HL-60/S4 treated with phorbol 12-myristate 13-acetate at 8.2 ng/mL for 4 days and 3 days (cell line): ENCODE data around the gene AHDC1.

Experiments
- in situ Hi-C: fragments of 300-500 bp; cut with MboI; formaldehyde crosslinking; loops from 2 replicates; pipeline ENCODE4 v1.15.0; 2022; ENCODE audit warnings: low sequenced_read_pairs

AHDC1 gene

DNA sequence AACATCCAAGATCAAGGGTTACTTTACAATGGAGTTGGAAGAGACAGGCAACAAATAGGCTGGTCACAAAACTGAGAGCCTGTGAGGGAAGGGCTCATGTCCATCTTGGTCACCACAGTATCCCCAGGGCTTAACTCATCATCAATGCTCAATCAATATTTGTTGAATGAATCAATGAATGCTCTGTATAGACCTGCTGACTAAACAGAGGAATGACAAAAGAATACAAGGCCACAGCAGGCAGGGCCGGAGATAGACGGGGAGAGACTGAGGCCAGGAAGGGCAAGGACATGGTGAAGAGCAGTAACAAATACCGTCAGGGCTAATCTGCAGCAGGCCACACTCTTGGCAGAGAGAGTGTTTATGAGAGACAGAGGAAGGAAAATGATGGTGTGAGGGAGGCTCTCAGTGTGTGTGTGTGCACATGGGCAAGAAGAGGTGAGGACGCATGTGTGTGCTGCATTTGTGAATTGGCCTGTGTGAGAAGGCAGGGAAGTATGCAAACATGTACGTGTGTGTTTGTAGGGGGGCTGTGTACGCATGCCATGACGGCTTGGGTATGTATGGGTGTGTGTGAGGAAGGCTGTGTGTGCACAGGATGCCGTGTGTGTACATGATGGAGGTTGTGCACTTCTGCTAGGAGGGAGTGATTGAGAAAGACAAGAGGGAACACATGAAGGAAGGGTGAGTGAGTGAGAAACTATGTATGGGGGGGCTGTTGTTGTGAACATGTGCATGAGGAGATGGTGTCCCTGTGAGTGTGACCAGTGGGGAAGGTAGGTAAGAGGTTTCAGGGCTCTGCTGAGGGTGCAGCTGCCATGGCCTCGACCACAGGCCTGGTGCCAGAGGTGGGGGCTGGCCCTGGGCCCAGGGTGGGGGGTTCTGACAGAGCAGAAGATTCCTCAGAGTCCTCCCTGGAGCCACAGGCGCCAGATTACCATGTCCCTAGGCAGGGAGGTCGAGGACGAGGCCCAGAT, 15.4 kb downstream of the AHDC1 start:
- in situ Hi-C loops, result no loop called here

DNA sequence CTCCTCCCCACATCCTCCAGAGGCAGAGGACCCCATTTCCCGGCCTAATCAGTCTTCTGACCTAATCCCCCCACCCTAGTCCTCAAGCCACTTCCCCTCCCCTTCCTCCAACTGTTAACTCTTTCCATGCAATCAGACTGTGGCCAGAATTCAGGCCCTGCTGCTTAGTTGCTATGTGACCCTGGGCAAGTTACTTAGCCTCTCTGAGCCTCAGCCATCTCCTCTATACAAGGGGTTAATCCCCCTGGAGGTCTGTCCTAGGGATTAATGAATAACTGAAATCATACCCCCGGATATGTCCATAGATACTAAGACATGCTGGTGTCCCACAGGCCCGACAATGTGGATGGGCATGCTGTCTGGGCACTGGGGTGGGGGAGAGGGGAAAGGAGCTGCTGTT, 18.3 kb downstream of the AHDC1 start:
- in situ Hi-C loops, result no loop called here

DNA sequence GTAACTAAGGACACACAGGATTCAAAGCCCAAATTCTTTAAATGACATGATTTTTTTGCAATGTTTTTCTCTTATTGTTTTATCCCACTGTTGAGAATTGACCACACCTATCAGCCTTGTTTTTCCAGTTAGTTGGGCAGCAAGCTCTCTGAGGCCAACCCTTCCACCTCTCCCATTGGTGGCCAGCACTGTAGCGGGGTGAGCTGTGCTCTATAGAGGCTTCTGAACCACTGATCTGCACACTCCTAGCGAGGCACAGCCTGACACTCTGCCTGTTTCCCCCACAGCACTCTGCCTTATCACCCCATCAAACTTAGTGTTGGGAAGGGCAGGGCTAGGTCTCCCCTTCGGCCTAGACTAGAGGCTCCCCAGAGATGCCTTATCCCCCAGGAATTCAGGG, 19.5 kb downstream of the AHDC1 start:
- in situ Hi-C loops, result no loop called here

DNA sequence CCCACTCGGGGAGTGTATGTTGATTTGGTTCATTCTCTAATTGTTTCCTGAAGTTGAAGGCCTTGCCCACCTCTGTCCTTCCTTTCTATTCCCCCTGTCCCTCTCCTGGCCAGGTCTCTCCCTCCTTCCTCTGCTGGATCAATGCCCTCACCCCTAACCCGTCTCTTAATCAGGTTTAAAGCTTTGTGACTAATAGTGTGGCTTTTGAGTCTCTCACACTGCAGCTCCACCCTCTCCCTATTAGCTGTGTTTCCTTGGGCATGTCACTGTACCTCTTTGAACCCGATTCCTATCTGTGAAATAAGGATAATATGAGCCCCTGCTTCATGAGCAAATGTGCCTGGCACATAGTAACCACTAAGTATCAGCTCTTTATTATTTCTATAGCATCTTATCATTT, 20.5 kb downstream of the AHDC1 start:
- in situ Hi-C loops, result no loop called here

DNA sequence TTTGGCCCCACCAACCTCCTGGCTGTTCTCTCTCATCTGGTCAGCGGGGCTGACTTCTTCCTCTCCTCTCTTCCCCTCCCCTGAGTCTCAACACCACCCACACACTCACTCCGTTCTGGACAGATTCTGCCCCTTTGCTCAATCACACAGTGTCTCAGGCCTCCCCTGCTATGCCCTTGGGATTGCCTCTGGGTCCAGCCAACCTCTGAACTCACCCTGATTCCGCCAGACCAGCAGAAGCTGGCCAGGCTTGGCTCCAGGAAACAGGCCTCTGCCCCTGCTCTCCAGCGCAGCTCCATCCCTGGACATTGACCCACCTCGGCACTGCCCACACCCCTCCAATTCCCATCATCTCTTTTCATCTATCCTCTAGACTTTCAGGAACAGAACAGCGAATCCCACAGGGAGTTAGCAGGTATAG, 22.1 kb downstream of the AHDC1 start:
- in situ Hi-C loops, result no loop called here

DNA sequence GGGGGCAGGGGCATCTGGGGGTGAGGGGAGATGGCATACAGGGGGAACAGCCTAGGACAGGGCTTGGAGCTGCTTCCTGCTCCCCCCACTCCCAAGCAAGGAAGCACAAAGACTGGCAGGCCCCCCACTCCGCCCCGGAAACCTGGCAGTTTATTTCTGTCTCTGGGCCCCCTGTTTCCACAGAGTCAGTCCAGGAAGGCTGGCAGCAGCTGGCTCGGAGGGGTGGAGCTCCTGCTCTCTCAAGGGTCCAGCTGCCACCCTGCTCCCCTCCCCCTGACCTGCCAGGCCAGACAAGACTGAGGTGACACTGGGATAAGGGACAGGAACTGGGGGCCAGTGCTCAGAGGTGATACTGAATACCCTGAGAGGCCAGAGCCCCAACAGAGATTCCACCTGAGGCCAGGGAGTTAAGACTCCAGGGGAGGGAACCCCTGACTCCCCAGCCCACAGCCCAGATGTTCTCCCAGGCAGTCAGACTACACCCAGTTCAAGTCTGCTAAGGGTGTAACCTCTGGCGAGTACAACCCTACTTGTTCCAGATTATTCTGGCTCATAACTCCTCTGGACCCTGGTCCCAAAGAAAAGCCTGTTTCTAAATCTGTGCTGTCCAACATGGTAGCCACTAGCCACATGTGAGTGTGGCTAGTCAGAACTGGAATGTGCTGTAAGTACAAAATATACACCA, 26.3 kb downstream of the AHDC1 start:
- in situ Hi-C loops, result no loop called here

DNA sequence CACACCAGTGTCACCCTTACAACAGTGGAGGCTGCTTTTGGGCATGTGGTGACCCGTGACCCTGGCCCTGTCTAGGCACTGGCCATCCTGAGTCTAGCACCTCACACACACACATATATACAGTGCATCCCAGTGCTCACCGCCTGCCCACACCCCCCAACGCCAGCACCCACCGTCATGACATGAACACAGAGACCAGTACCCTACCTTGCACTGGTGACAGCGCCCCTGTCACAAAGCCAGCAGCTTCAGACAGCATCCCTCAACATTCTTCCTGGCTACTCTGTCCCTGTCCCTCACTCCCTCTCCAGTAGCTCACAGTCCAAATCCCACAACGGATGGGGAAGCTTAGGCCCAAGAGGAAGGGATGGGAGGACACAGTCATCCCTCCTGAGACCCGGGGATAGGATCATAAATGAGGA, 27.1 kb downstream of the AHDC1 start:
- in situ Hi-C loops, result no loop called here

DNA sequence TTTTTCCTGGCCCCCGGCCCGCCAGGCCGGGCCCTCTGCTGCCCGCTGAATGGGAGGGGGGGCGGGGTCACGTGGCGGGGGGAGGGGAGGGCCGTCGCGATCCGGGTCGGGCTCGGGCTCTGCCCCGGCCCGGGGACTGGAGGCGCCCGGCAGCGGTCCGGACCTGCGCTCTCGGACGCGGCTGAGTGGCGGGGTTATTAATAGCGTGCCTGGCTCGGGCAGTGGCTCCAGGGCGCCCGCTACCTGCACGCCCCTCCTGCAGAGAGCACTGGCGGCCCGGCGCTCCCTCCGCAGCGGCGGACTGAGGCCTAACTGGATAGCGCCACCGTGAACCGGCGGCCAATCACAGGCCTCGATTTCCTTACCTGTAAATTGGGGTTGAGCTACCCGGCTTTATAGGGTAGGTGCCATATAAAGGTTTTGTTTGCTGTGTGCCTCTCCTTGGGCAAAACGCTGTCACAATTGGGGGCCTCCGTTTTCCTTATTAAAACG, 28.1 kb downstream of the AHDC1 start:
- in situ Hi-C loops, result no loop called here

DNA sequence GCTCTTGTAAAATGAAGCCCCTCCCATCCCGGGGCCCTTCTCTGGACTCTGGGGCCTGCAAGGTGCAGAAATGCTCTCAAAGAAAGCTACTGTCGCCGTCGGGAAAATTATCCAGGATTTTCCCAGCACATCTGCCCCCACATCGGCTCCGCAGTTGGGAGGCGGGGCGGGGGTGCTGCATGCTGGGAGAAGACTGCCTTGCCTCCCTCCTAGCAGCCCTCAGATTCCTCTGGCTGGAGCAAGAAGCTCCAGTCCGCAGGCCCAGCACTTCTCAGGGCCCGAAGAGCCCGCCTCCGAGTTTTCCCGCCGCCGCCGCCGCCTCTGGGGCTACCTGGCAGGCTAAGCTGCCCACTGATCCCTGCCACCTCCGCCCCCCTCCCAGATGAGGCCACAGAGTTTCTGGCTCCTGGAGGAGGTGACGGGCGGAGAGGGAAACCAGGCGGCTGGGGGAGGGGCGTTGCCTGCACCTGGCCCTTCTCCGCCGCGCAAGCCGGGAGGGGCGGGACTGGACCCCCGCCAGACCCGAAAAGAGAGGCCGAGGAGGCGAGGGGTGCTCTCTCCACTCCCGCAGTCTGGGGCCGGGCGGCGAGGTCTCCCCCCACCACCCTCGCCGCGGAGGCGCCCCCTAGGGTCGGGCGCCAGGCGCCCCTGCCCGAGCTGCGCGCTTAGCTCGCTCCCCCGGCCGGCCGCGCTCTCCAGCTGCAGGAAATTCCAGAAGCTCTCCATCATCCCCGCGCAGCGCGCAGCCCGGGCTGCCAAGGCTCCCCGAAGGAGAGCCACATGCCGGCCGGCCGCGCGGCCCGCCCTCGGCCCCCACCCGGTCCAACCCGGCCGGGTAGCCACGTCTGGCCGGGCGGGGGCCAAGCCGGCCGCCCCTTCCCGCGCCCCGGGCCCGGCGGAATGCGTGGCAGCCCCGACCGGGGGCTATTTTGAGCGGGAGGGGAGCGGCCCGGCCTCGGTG, 28.8 kb downstream of the AHDC1 start:
- in situ Hi-C loops, result no loop called here

DNA sequence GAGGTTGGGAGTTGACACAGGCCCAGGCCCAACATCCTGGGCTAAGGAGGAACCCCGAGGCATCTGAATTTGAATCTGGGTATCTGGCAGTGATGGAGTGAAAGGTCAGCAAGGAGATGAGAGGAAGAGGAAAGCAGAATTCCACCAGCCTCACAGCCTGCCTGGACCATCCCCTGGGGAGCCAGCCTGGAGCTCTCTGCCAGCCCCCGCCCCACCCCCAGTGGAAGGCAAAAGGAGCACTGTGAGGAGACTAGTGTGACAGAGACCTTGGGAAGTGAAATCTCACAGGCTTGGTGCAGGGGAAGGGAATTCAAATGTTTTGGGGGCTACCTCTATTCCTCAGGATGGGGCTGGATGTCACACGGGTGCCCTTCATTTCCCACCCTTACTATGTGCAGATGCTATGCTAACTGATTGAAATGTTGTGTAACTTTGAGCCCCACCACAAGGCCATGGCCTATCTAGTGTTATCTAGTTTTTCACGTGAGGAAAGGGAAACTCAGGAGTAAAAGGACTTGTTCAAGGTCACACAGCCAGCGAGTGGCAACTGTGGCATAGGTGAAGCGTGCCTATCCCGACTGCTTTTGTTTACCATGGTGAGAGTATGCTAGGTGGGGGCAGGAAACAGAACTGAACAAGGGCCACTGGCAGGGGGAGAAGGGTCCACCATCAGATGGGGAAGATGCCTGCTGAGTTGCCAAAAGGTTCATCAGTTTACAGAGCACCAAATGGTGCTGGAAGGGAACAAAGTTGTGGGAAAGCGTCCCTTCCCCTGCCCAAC, 29.8 kb downstream of the AHDC1 start:
- in situ Hi-C loops, result no loop called here

DNA sequence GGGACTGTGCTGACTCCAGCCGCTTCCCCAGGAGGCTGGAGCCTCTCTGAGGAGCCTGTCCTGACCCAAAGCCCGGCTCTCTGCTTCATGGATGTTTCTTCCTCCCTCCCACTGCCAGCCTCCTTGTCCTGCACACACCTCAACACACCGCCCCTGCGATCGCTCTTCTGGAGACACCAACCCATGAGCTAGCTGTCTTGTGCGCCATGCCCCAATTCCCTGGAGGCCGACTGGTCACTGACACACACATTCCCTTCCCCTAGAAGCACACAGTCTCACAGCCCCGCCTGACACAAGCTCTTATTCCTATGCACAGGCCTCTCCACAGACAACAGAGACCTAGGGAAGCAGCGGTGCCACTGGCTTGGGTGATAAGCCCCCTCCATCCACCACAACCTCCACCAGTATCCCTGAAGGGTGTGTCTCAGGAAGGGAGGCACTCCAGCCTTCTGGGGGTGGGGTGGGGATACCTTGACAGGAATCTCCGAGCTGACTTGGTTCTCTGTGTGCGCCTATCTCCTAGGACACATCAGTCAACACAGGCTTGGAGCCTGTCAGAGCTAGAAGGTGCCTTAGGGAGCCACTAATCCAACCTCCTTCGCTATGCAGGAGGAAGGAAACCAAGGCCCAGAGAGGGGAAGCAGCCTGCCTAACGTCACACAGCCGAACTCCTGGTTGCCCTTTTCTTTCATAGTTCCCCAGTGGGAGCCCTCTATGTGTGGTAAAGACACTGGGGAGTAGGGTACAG, 31.1 kb downstream of the AHDC1 start:
- in situ Hi-C loops, result no loop called here

DNA sequence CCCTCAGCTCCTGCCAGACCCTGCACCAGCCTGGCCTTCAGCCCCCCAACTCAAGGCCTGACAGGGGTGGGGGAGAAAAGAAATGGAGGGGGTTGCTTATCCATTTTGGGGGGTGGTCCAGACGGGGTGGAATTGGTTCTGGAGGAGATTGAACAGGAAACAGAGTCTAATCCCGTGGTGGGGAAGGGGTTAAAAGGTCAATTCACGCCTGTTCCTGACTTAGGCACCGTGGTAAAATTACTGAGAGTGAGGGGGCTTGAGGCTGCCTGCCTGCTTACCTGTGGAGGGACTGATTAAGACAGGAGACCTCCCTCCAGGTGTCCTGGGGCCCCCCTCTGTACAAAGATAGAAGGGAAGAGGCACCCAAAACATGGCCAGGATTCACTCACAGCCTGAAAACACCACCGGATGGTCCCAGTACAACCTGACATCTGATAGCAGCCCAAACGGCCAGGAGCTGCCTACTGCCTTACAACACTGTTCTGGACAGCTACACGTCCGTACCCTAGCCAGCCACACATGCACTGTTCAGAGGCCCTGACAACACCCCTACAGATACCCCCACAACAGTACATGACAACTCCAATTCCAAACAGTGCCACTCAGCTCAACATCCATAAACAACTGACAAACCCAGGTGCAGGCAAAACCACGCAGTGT, 31.8 kb downstream of the AHDC1 start:
- in situ Hi-C loops, result no loop called here

DNA sequence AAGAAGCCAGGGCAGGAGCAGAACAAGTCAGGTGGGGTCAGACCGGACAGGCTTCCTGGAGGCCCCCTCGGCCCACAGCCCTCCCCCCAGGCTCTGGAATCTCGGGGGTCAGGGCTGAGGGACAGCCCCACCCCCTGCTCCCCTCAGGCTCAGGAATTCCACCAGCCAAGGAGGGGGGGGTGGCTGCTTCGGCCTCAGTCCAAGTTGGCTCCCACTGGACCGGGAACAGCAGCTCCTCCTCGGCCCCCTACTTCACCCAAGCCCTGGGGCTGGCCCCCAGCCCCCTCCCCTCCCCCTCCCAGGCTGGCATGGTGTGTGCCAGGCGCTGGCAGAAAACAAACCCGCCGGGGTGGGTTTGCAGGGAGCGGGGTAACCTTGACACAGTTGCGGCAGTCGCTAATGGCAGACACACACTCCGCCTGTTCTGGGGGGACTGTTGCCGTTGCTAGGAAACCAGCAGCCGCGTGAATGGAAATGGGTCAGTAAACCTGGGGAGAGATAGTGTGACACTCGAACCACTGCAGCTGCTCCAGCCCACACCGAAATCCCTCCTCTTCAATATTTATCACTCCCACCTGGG, 32.4 kb downstream of the AHDC1 start:
- in situ Hi-C loops, result no loop called here

DNA sequence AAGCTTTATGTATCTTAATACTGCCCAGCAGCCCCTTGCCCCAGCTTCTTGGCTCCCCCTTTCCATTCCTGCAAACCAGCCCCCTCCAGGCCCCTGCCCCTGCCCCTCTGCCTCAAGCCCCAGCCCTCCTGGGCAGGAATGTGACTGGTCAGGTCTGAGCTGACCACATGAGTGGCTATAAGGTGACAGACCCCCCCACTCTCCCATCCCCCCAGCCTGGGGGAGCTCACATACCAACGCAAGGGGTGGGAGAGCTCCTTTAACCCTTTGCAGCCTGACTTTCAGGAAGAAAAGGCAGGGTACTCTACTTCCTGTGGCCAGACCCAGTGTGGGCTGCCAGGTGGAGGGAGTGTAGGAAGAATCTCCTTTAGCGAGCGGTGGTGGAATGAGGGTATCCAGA, 33.2 kb downstream of the AHDC1 start:
- in situ Hi-C loops, result no loop called here

DNA sequence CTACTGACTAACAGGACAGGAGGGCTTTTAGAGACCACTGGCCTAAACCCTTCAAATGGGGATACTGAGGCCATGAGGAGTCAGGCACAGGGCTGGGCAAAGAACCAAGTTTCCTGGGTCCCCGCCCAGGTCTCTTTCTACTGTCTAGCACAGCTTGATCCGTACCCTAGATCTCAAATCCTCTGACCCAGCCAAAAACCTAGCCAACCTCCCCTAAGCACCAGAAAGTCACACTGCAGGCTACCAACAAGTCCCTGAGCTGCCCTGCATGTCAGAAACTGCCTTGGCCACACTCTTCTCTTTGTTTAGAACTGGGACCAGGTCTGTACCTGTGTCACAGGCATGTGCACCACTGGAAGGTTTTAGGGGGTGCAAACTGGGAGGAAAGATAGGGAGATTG, 33.6 kb downstream of the AHDC1 start:
- in situ Hi-C loops, result no loop called here

DNA sequence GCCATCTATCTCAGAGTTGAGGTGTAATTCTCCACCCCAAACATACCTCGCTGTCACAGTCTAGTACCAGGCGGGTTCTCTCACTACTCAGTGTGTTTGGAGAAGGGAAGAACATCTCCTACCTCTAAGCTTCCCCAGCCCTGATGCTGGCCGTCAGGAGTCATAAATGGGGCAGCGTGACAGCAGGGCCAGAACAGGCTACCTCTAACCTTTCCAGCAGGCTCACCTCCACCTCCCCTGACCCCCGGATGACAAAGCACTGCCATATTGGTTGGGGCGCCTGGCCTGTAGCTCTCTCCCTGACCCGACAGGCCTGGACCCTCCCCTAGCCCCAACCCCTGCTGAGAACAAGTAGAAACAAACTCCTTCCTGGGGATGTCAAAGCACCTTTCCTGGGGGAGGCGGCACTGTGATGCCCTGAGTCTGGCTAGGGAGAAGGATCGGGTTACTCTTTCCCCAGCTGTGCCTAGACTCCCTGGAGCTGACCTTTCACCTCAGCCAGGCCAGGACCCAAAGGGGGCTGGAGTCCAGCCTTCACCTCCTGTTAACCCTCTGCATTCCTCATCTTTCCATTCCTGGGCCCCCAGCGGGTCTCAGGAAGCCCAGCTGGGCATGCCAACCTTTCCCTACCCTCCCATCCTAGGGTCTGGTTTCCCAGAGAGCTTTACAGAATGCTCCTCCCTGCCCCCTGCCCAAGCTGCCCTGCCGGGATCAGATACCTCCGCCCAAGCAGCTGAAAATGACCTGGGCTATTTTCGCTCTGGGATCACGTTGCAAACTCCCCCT, 34.2 kb downstream of the AHDC1 start:
- in situ Hi-C loops, result no loop called here

DNA sequence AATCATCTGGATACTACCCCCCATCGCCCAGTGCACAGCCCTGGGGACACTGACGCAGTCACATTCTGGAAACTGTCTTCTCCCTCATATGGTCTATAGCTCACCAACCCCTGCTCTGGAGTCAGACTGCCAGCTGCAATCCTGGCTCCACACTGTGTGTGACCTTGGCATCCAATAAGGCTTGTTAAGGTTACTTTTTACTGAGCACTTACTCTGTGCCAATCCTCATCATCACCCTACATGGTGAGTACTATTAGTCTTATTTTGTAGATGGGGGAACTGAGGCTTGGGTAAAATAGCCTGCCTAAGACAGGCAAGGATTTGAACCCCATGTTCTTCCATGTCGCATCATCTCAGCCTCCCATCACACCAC, 34.9 kb downstream of the AHDC1 start:
- in situ Hi-C loops, result no loop called here
